Measurements from ENCODE around the gene GNAL. TPM values are rescaled to one million over a fixed set of nuclear protein-coding genes. Genes with fewer than 3 reads are reported as not detected.

GNAL gene
- total and polyA plus RNA-seq, 7 donors = 0.46 to 25.1 (median 13.2) TPM

DNA sequence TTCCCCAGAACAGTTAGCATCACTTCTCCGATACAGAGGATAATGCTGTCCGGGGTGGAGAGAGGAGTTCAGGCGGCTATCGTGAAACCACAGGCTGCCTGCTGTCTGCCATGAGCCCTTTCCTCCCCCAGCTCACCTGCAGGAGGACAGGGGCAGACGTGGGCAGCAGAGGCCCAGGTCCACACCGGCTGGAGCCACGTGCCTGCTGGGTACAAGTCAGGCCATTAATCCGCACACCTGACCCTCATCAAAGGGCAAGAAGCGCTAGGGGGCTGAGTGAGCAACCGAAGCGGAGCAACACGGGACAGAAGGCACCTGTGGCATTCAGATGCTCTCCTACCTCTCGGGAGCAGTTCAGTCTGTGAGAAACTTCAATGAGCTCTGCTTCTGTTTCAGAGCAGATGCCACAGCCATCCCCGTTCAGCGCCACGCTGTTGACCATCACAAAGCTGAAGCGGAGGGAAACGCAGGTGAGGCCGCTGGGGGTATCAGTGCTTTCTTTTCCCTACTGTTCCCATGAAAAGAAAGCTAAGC is 197.6 kb downstream of the GNAL start:
- no peak overlapping the region for H3K4me3 ChIP-seq
- H3K36me3 ChIP-seq = peaks cover 6 to 90% (median 35%) of the 10 kb centered on the region in 4 donors
- H3K4me1 ChIP-seq = no peaks in the 10 kb centered on the region
- WGBS, 2 donors = 93 to 95% methylated on average over 19 of the region's 19 CpGs
- no peak for TF ChIP-seq POLR2A (IDR thresholded peaks at IDR 0.05)
- TF ChIP-seq POLR2AphosphoS5 (IDR thresholded peaks at IDR 0.05) = no peak
- TF ChIP-seq EP300 (IDR thresholded peaks at IDR 0.05) = no peak
- TF ChIP-seq CTCF (IDR thresholded peaks at IDR 0.05) = no peak
- H3K27me3 ChIP-seq = no peaks in the 10 kb centered on the region
- intact Hi-C loops (cut with DNase I) = no loop called here
- DNase-seq = no peak
- no peaks in the 10 kb centered on the region for H3K9me3 ChIP-seq
- H3K27ac ChIP-seq = no peak overlapping the region

DNA sequence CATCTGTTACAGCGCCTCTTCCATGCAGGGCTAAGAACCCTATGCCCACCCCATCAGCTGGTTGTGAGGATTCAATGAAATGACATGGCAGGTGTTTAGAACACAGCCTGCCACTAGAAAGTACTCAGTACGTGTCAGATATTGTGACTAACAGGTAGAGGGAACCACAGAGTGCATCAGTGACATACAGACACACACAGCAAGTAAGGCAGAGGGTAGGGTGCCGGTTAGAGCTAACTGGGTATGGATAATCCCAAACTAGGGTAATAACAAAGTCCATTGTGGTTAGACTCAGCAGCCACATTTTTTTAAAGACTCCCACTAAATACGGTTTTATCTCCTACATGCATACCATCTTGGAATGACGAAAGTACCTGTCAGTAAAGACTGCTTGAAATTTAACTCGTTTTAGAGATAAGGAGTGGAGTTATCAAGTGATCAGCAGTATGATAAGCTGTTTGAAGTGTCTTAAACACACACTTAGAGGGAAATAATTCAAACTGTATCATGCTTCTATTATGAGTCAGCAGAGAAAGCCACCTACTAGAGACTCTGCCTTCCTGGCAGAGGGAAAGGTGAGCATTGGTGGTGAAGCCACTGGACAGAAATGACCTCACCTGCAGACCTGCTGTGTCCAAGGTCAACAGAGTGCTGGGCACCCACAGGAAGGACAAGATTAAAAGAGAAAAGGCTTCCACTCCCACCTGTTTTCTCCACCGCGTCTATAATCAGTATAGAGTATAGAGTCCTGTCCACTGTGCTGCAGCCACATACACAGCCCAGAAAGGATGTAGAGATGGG is 198.5 kb downstream of the GNAL start:
- Histone ChIP-seq H3K9me3 (no peaks in the 10 kb centered on the region), H3K4me3 (no peak overlapping the region), H3K27me3 (no peaks in the 10 kb centered on the region), H3K4me1 (no peaks in the 10 kb centered on the region), H3K27ac (no peak overlapping the region), H3K36me3 (peaks cover 6 to 93% (median 36%) of the 10 kb centered on the region in 4 donors)
- TF ChIP-seq CTCF (IDR thresholded peaks at IDR 0.05) (no peak), EP300 (IDR thresholded peaks at IDR 0.05) (no peak), POLR2AphosphoS5 (IDR thresholded peaks at IDR 0.05) (no peak), POLR2A (IDR thresholded peaks at IDR 0.05) (no peak)
- DNase-seq = no peak
- 28 to 69% methylated on average over 8 of the region's 8 CpGs for WGBS, 2 donors
- intact Hi-C loops (cut with DNase I) = no loop called here

- H3K36me3 ChIP-seq = peaks cover 6 to 97% (median 40%) of the 10 kb centered on the region in 4 donors
- H3K4me3 ChIP-seq = no peak overlapping the region
- no peaks in the 10 kb centered on the region for H3K4me1 ChIP-seq
- DNase-seq = no peak
- no peak overlapping the region for H3K27ac ChIP-seq
- H3K9me3 ChIP-seq = no peaks in the 10 kb centered on the region
- no peaks in the 10 kb centered on the region for H3K27me3 ChIP-seq
- TF ChIP-seq POLR2A (IDR thresholded peaks at IDR 0.05) = no peak
- no peak for TF ChIP-seq EP300 (IDR thresholded peaks at IDR 0.05)
- no peak for TF ChIP-seq CTCF (IDR thresholded peaks at IDR 0.05)
- no peak for TF ChIP-seq POLR2AphosphoS5 (IDR thresholded peaks at IDR 0.05)
- intact Hi-C loops (cut with DNase I) = no loop called here
- 89 to 94% methylated on average over 2 of the region's 2 CpGs for WGBS, 2 donors
Observed at GRCh38 chr18:11888726-11889125, 199.7 kb downstream of the GNAL start.

- Histone ChIP-seq H3K9me3 (no peaks in the 10 kb centered on the region), H3K4me1 (no peaks in the 10 kb centered on the region), H3K27me3 (no peaks in the 10 kb centered on the region), H3K36me3 (peaks cover 6 to 91% (median 35%) of the 10 kb centered on the region in 4 donors), H3K27ac (no peak overlapping the region), H3K4me3 (no peak overlapping the region)
- no peak for DNase-seq
- WGBS, 2 donors = 97% methylated on average over 5 of the region's 5 CpGs
- intact Hi-C loops (cut with DNase I) = no loop called here
- TF ChIP-seq EP300 (IDR thresholded peaks at IDR 0.05) = no peak
- no peak for TF ChIP-seq CTCF (IDR thresholded peaks at IDR 0.05)
- no peak for TF ChIP-seq POLR2A (IDR thresholded peaks at IDR 0.05)
Observed at GRCh38 chr18:11889284-11889683, 200.2 kb downstream of the GNAL start.

Data from sigmoid colon (tissue), 7 donors.